Pancreas (tissue), 10 donors: ENCODE measurements around the gene EXOSC2. TPM values are rescaled to one million over a fixed set of nuclear protein-coding genes. Genes with fewer than 3 reads are reported as not detected.
A peak's percentile ranks its signal among the peaks of the same experiment; 100 is the strongest.

Experiments used
- ATAC-seq, 4 donors: fragments of 200-7000 bp; cut with Tn5 transposase; one replicate each; pipeline versions ENCODE4 v1.8.0 to v1.9.1; 2020; ENCODE audit warnings: mild to moderate bottlenecking in 4 of 4, moderate library complexity in 4 of 4
- DNase-seq, 6 donors: peaks; one replicate each; pipeline ENCODE4 v3.0.0-alpha.2; 2020
- FAIRE-seq: peaks from 2 replicates; lab custom pipeline; 2012; peaks lifted over from hg19 to GRCh38; lab: Jason Lieb, UNC
- H3K27ac ChIP-seq, 4 donors: fragments of 200-600 bp; sonication (generic); 1 replicate in 3 of 4; 2 replicates in 1 of 4; pipeline versions ENCODE4 v1.5.0 to v1.8.0; 2020
- H3K27me3 ChIP-seq, 4 donors: fragments of 200-600 bp; one replicate each; pipeline ENCODE4 v1.8.0; 2021
- H3K36me3 ChIP-seq, 3 donors: fragments of 200-600 bp; sonication (generic) in 1 of 3; one replicate each; pipeline versions ENCODE4 v1.5.0 to v1.8.0; 2020 to 2021
- H3K4me1 ChIP-seq, 3 donors: fragments of 200-600 bp; one replicate each; pipeline ENCODE4 v1.8.0; 2021
- H3K4me3 ChIP-seq, 4 donors: fragments of 200-600 bp; sonication (generic) in 2 of 4; one replicate each; pipeline versions ENCODE4 v1.5.0 to v1.8.0; 2020 to 2021
- H3K9me3 ChIP-seq, 4 donors: fragments of 200-600 bp; one replicate each; pipeline ENCODE4 v1.8.0; 2021
- CTCF ChIP-seq, 4 donors: fragments of 200-600 bp; sonication (generic) in 3 of 4; IDR thresholded peaks; one replicate each; pipeline versions ENCODE4 v1.5.0 to v1.8.0; 2021; ENCODE audit warnings: antibody characterized with exemption in 4 of 4
- WGBS, 2 donors: extraction: QIAGEN DNeasy Blood & Tissue Kit; methylation state at CpG; one replicate each; pipeline ENCODE4 v1.1.7; 2013; 5-methylcytosine and 5-hydroxymethylcytosine counted together
- intact Hi-C, 3 donors: fragments of 100-400 bp; cut with DNase I; formaldehyde crosslinking; loops; one replicate each; pipeline versions ENCODE4 v1.11.1 to v1.14.2; 2022
- polyA plus RNA-seq, 2 donors: library from polyadenylated mRNA; stranded (reverse); fragments of 200-250 nt; gene quantifications; one replicate each; pipeline ENCODE4 v1.2.3, GENCODE V29; 2013
- total RNA-seq, 6 donors: library from RNA; stranded (reverse); fragmentation: NEBNext Ultra II Directional in 4 of 6; extraction: Animal tissue kit (Norgen Biotek cat#: 25700) in 4 of 6; gene quantifications; one replicate each; pipeline versions ENCODE4 v1.2.1 to v1.2.4, GENCODE V29; 2021 to 2023
- donor health status: healthy with polysubstance abuse.
- donor health status: DM: no; HTN: no; CAD: no; lungs with moderate emphysema.
- donor health status: DM: no; HTN: no; CAD: no.
- donor health status: control.
- donor health status: control.
- donor health status: Bipolar disorder and iron deficiency.
- donor health status: DM: yes; HTN: yes; CAD: no.
- donor health status: DM: no; HTN: no; CAD: no.
- donor health status: DM: no; HTN: no; CAD: no.
- donor health status: DM: yes; HTN: yes; CAD: no.

Gene EXOSC2
- total and polyA plus RNA-seq, 8 donors = 9.1 to 15.5 (median 11.6) TPM

GRCh38 chr9:130710822-130711352 lies 17.3 kb downstream of the EXOSC2 start:
- no peaks in the 10 kb centered on the region for H3K27me3 ChIP-seq
- peaks cover 6 to 14% (median 7%) of the 10 kb centered on the region in 3 donors for H3K4me1 ChIP-seq
- intact Hi-C loops = loop anchor here in 2 of 3 donors (5.0 to 10.0 kb wide), 2 partner anchors 54 to 231 kb away; no protein-coding TSS in a partner anchor
- ATAC-seq (no peak), FAIRE-seq (no peak), DNase-seq (no peak)
- no peaks in the 10 kb centered on the region for H3K36me3 ChIP-seq
- TF ChIP-seq CTCF (IDR thresholded peaks at IDR 0.05) = no peak
- WGBS, 2 donors = 76 to 90% methylated on average over 8 of the region's 8 CpGs
- H3K27ac ChIP-seq = no peak overlapping the region
- H3K9me3 ChIP-seq = no peaks in the 10 kb centered on the region
- H3K4me3 ChIP-seq = no peak overlapping the region

- no peak for DNase-seq
- Histone ChIP-seq H3K4me1 (peaks cover 7 to 19% (median 10%) of the 10 kb centered on the region in 3 donors), H3K27ac (no peak overlapping the region), H3K4me3 (no peak overlapping the region), H3K9me3 (no peaks in the 10 kb centered on the region), H3K27me3 (no peaks in the 10 kb centered on the region), H3K36me3 (no peaks in the 10 kb centered on the region)
- intact Hi-C loops = loop anchor here in 2 of 3 donors (5.0 to 10.0 kb wide), 2 partner anchors 53 to 231 kb away; no protein-coding TSS in a partner anchor
- TF ChIP-seq CTCF (IDR thresholded peaks at IDR 0.05) = no peak
- no peak for ATAC-seq
- WGBS, 2 donors = 68 to 71% methylated on average over 8 of the region's 8 CpGs
- no peak for FAIRE-seq
These were observed 17.9 kb downstream of the EXOSC2 start for GRCh38 chr9:130711469-130711868.

- peaks cover 7 to 22% (median 10%) of the 10 kb centered on the region in 3 donors for H3K4me1 ChIP-seq
- peak; percentile 96 to 98 (median 96) for ATAC-seq
- H3K4me3 ChIP-seq = peak overlapping the region; percentile 86 to 97 (median 90)
- DNase-seq = peak; percentile 95 to 99 (median 98)
- no peaks in the 10 kb centered on the region for H3K9me3 ChIP-seq
- intact Hi-C loops = loop anchor here in 2 of 3 donors (5.0 to 10.0 kb wide), 2 partner anchors 52 to 230 kb away; no protein-coding TSS in a partner anchor
- TF ChIP-seq CTCF (IDR thresholded peaks at IDR 0.05) = no peak
- no peaks in the 10 kb centered on the region for H3K27me3 ChIP-seq
- 0 to 1% methylated on average over 44 to 68 of the region's 68 CpGs for WGBS, 2 donors
- no peaks in the 10 kb centered on the region for H3K36me3 ChIP-seq
- peak overlapping the region; percentile 91 to 99 (median 98) for H3K27ac ChIP-seq
- peak; percentile 66 for FAIRE-seq
These were observed 19.1 kb downstream of the EXOSC2 start for GRCh38 chr9:130712564-130713285.

- FAIRE-seq (no peak), ATAC-seq (peak in 2 of 4 donors; percentile 0 to 2)
- peak overlapping the region; percentile 86 to 97 (median 90) for H3K4me3 ChIP-seq
These were observed 19.8 kb downstream of the EXOSC2 start for GRCh38 chr9:130713286-130713960.

More at GRCh38 chr9:130713286-130713960, 19.8 kb downstream of the EXOSC2 start:
- Histone ChIP-seq H3K27me3 (no peaks in the 10 kb centered on the region), H3K36me3 (no peaks in the 10 kb centered on the region), H3K9me3 (no peaks in the 10 kb centered on the region), H3K4me1 (peaks cover 7 to 22% (median 10%) of the 10 kb centered on the region in 3 donors), H3K27ac (peak overlapping the region; percentile 91 to 99 (median 98))
- 1% methylated on average over 33 to 37 of the region's 37 CpGs for WGBS, 2 donors
- intact Hi-C loops = loop anchor here in 2 of 3 donors (5.0 to 10.0 kb wide), 2 partner anchors 51 to 229 kb away; no protein-coding TSS in a partner anchor
- DNase-seq = no peak
- TF ChIP-seq CTCF (IDR thresholded peaks at IDR 0.05) = no peak
